Fibroblast of pulmonary artery (primary cell): ENCODE data around the gene UCKL1.

Source experiments
- DNase-seq: peaks from one replicate; pipeline ENCODE4 v3.0.0-alpha.2; 2010; ENCODE audit warnings: low read depth
- H3K4me3 ChIP-seq: replicated peaks from 2 replicates; pipeline ENCODE4 v1.5.1; 2011; ENCODE audit warnings: low read depth, mild to moderate bottlenecking, control low read depth, low read length, moderate library complexity
- TF ChIP-seq, protein P1 (sequence below): IDR thresholded peaks from 2 replicates; pipeline ENCODE4 v1.5.1; 2011; ENCODE audit warnings: mild to moderate bottlenecking, control low read depth, low read length, inconsistent platforms; ENCODE audit errors: missing control alignments

Gene UCKL1

DNA sequence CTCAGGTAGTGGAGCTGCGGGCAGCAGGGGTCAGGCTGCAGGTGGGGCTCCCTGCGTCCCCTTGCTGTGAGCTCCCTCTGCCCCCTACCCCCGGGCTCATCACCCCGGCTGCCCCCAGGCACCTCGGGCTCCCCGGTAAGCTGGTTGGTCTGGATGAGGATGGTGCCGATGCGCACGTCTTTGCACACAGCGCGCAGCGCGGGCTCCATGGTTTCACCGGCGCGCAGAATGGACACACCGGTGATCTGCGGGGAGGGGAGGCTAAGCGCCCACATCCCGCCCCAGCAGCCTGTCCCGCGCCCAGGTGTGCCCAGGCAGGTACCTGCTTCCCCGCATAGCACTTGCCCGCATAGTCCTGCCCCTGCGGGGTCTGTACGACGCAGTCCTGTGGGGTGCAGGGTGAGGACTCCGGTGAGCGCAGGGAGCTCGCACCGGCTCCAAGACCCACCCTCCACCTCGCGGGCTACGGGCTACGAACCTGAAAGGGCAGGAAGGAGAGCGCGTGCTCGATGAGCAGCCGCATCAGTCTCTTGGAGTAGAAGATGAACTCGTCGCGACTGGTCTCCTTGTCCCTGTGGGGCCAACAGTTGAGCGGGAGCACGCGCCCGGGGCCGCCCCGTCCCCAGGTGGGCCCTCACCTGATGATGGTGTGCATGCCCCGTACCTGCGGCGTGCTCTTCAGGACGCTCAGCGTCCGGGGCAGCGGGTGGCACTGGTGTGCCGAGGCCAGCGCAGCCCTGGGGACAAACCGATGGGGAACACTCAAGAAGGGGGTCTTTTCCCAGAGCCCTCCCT, 15.5 kb downstream of the UCKL1 start:
- TF ChIP-seq, protein P1, sequence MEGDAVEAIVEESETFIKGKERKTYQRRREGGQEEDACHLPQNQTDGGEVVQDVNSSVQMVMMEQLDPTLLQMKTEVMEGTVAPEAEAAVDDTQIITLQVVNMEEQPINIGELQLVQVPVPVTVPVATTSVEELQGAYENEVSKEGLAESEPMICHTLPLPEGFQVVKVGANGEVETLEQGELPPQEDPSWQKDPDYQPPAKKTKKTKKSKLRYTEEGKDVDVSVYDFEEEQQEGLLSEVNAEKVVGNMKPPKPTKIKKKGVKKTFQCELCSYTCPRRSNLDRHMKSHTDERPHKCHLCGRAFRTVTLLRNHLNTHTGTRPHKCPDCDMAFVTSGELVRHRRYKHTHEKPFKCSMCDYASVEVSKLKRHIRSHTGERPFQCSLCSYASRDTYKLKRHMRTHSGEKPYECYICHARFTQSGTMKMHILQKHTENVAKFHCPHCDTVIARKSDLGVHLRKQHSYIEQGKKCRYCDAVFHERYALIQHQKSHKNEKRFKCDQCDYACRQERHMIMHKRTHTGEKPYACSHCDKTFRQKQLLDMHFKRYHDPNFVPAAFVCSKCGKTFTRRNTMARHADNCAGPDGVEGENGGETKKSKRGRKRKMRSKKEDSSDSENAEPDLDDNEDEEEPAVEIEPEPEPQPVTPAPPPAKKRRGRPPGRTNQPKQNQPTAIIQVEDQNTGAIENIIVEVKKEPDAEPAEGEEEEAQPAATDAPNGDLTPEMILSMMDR = no peak
- H3K4me3 ChIP-seq = no peak overlapping the region
- no peak for DNase-seq

DNA sequence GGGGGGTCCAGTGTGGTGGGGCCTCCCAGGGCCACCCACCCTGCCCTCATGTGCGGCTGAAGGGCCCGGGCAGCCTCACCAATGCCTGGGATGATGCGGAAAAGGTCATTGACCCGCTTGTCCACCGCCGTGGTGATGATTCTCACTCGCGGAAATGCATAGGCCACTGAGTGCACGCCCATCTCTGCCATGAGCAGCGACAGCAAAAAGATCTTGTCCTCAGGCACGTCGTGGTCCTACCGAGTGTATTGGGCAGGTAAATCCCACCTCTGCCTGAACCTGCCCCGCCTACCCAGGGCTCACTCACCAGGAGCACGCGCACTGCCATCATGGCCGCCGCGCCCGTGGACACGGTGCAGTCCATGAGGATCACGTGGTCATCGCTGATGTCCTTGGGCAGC, 16.1 kb downstream of the UCKL1 start:
- H3K4me3 ChIP-seq = no peak overlapping the region
- DNase-seq = no peak
- TF ChIP-seq, protein P1 = no peak

DNA sequence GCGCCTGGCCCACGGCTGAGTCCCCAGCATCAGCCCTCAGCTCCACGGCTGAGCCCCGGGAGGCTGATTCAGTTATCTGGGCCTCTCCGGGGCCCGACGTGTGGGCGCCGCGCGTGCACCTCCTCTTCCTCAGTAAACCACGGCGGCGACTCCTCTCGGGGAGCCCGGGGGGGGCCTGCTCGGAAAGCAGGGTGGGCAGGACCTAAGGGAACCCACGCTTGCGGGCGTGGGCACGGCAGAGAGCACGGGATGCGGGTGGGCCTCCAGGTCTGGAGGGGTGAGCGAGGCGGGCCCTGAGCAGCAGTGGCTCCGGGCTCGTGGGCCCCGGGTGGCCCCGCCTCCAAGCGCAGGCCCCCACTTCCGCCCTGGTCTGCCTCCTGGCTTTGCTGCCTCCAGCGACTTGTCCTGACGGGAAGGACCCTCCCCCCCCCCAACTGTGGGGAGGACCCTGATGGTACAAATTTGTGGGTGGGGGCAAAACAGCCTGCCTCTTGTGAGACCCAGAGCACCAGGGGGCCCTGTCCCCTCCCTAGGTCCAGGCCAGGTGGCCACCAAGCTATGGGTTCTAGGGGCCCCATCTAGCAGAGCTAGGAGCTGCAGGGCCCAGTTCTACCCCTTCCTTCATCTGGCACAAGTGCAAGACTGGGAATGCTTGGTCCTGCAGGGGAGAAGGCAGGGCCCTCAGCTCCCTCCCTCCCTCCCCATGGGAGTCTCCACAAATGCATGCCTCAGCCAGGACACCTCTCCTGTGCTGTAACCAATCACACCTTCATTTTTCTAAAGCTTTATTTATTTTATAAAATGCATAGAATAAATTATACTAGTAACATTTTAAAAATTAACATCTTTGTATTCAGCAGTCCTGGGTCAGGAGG, 16.9 kb downstream of the UCKL1 start:
- TF ChIP-seq, protein P1 = no peak
- no peak overlapping the region for H3K4me3 ChIP-seq
- DNase-seq = no peak

DNA sequence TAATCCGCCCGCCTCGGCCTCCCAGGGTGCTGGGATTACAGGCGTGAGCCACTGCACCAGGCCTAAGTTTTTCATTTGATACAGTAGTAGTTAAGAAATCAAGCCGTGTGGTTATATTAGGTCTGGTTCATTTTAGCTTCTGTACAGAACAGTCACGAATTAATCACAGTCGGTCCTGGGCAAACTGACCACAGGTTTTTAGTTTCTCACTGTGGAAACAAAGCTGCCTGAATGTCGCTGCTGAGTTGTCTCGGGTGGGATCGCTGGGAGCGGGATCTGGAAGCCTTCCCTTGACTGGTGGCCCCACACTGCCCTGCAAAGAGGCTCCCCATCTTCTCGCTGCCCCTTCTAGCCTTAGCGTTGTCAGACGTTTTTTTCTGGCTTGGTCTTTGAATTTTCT, 18.6 kb downstream of the UCKL1 start:
- TF ChIP-seq, protein P1 = no peak
- DNase-seq = no peak
- H3K4me3 ChIP-seq = no peak overlapping the region

DNA sequence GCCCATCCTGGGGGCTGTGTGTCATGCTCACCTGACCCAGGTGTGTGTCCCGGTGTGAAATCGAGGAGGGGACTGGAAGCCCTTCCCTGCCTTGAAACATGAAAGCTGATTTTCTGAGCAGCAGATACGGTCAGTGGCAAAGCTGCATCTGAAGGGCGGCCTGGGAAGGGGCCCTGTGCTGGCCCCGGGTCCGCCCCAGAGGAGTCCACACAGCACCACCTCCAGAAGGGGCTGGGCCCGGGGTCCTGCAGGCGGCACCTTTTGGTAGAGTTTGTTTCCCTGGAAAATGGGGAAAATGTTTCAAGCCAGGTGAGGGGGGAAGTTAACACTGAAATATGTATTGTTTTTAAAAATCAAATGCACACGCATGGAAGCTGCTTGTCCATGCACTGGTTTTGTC, 20.8 kb downstream of the UCKL1 start:
- no peak overlapping the region for H3K4me3 ChIP-seq
- no peak for DNase-seq
- TF ChIP-seq, protein P1 = no peak

DNA sequence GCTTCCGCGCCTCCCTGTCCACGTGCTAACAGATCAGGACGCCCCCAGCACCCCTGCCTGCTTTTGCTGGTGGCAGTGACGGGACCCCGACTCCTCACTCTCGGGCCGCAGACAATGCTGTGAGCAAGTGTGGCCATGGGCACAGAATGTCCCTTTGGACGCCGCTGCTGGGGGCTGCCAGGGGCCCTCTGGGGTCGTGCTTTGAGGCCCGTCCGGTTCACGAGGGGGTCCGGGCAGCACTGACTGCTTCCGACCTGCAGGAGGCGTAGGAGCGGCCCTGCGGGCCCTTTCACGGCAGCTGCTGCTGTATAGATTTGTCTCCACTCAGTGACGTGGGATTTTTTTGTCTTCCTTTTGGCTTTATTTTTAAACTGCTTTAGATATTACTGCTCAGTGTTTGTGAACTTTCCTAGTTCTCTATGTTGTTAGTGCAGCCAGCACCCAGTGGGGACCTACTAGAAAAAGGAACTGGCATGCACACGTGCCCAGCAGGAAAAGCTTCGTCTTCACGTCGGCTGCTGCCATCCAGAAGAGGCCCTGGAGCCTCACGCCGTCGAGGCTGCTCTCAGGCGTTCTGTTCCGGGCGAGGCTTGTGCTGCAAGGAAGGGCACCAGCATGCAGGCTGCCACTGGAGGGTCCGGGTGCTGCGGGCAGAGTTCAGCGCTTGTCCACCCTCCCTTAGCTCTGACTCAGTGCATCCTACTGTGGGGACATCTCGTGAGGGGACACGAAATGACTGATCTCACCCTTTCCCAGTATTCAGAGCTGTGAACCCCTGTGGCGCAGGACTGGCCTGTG, 21.7 kb downstream of the UCKL1 start:
- no peak overlapping the region for H3K4me3 ChIP-seq
- DNase-seq = no peak
- TF ChIP-seq, protein P1 = peak; percentile 32
